Neuronal stem cell (in vitro differentiated cells): ENCODE measurements around the gene THYN1.

ENCODE experiments used
- DNase-seq: peaks from one replicate; pipeline ENCODE4 v3.0.0-alpha.2; 2013; ENCODE audit warnings: low spot score
- H2AFZ ChIP-seq: one replicate; pipeline ENCODE4 v1.6.1; 2013; ENCODE audit warnings: mild to moderate bottlenecking, low read length, inconsistent platforms
- H2AK5ac ChIP-seq: 2 replicates; pipeline ENCODE4 v1.6.1; 2013; ENCODE audit warnings: low read depth, mild to moderate bottlenecking, inconsistent platforms, low read length, moderate library complexity, mixed read lengths
- H2BK120ac ChIP-seq: 2 replicates; pipeline ENCODE4 v1.6.1; 2013; ENCODE audit warnings: low read depth, mild to moderate bottlenecking, inconsistent platforms, low read length, moderate library complexity, mixed read lengths
- H2BK12ac ChIP-seq: one replicate; pipeline ENCODE4 v1.6.1; 2013; ENCODE audit warnings: low read length, inconsistent platforms
- H2BK15ac ChIP-seq: 2 replicates; pipeline ENCODE4 v1.6.1; 2013; ENCODE audit warnings: mild to moderate bottlenecking, low read length, inconsistent platforms, mixed read lengths
- H2BK5ac ChIP-seq: one replicate; pipeline ENCODE4 v1.6.1; 2013; ENCODE audit warnings: inconsistent platforms, mild to moderate bottlenecking, low read length, moderate library complexity
- H3K14ac ChIP-seq: one replicate; pipeline ENCODE4 v1.6.1; 2013; ENCODE audit warnings: low read length, inconsistent platforms
- H3K18ac ChIP-seq: 2 replicates; pipeline ENCODE4 v1.6.1; 2013; ENCODE audit warnings: low read length, inconsistent platforms
- H3K23ac ChIP-seq: 2 replicates; pipeline ENCODE4 v1.6.1; 2013; ENCODE audit warnings: low read depth, mild to moderate bottlenecking, mixed read lengths, low read length, inconsistent platforms; ENCODE audit not compliant: poor library complexity
- H3K27ac ChIP-seq: replicated peaks from 3 replicates; pipeline ENCODE4 v1.5.1; 2013; ENCODE audit warnings: low read length, inconsistent platforms
- H3K27me3 ChIP-seq, 3 experiments: 2 replicates each; pipeline ENCODE4 v1.6.1; 2013; ENCODE audit warnings: low read length in 3 of 3, mild to moderate bottlenecking in 2 of 3, inconsistent platforms in 1 of 3, low read depth in 1 of 3, mixed read lengths in 1 of 3, moderate library complexity in 1 of 3; ENCODE audit not compliant: control insufficient read depth in 3 of 3, insufficient read depth in 3 of 3
- H3K36me3 ChIP-seq, 2 donors: replicated peaks in 1 of 2; 2 replicates each; pipeline ENCODE4 v1.6.1; 2013; ENCODE audit warnings: low read length in 2 of 2; ENCODE audit not compliant: control insufficient read depth in 2 of 2, insufficient read depth in 2 of 2
- H3K4ac ChIP-seq: 2 replicates; pipeline ENCODE4 v1.6.1; 2013; ENCODE audit warnings: inconsistent platforms, mild to moderate bottlenecking, low read length, moderate library complexity
- H3K4me1 ChIP-seq, 2 donors: 1 replicate in 1 of 2; 2 replicates in 1 of 2; pipeline ENCODE4 v1.6.1; 2013; ENCODE audit warnings: low read length in 2 of 2, low read depth in 1 of 2; ENCODE audit not compliant: control insufficient read depth in 2 of 2, insufficient read depth in 1 of 2
- H3K4me2 ChIP-seq: one replicate; pipeline ENCODE4 v1.6.1; 2013; ENCODE audit warnings: mild to moderate bottlenecking, low read length, inconsistent platforms; ENCODE audit not compliant: insufficient read depth, poor library complexity, severe bottlenecking
- H3K4me3 ChIP-seq, 2 donors: 2 replicates each; pipeline ENCODE4 v1.5.1; 2013; ENCODE audit warnings: low read length in 2 of 2, mild to moderate bottlenecking in 2 of 2, inconsistent platforms in 1 of 2, moderate library complexity in 1 of 2
- H3K79me1 ChIP-seq: one replicate; pipeline ENCODE4 v1.6.1; 2013; ENCODE audit warnings: low read depth, mild to moderate bottlenecking, inconsistent platforms, low read length, moderate library complexity
- H3K9ac ChIP-seq: one replicate; pipeline ENCODE4 v1.6.1; 2013; ENCODE audit warnings: mild to moderate bottlenecking, low read depth, low read length, inconsistent platforms; ENCODE audit not compliant: poor library complexity
- H3K9me3 ChIP-seq, 2 donors: replicated peaks in 1 of 2; 2 replicates each; pipeline versions ENCODE3 to v1.6.1; 2013; ENCODE audit warnings: low read length in 2 of 2, mild to moderate bottlenecking in 2 of 2, inconsistent platforms in 1 of 2, low read depth in 1 of 2, mixed read lengths in 1 of 2, moderate library complexity in 1 of 2; ENCODE audit not compliant: control insufficient read depth in 2 of 2, insufficient read depth in 1 of 2
- H4K8ac ChIP-seq: one replicate; pipeline ENCODE4 v1.6.1; 2013; ENCODE audit warnings: low read depth, mild to moderate bottlenecking, inconsistent platforms, low read length, moderate library complexity
- H4K91ac ChIP-seq: one replicate; pipeline ENCODE4 v1.6.1; 2013; ENCODE audit warnings: low read length, low read depth, mild to moderate bottlenecking, inconsistent platforms; ENCODE audit not compliant: poor library complexity
- WGBS, 2 donors: extraction: QIAGEN DNeasy Blood & Tissue Kit; methylation state at CpG; one replicate each; pipeline ENCODE4 v1.1.7; 2013; ENCODE audit warnings: missing lambda C conversion rate in 2 of 2, mixed read lengths in 1 of 2; ENCODE audit not compliant: insufficient read length in 2 of 2, insufficient replicate concordance in 1 of 2; ENCODE audit errors: extremely low coverage in 2 of 2; 5-methylcytosine and 5-hydroxymethylcytosine counted together

THYN1 gene

GRCh38 chr11:134238956-134239355 is 14.2 kb downstream of the THYN1 start:
- no peaks in the 10 kb centered on the region for H3K9me3 ChIP-seq
- no peaks in the 10 kb centered on the region for H3K27me3 ChIP-seq
- no peak overlapping the region for H2AK5ac ChIP-seq
- H2AFZ ChIP-seq, result no peak overlapping the region
- DNase-seq, result no peak
- no peak overlapping the region for H3K4me2 ChIP-seq
- H3K4me3 ChIP-seq, result no peak overlapping the region
- no peak overlapping the region for H3K4ac ChIP-seq
- H4K8ac ChIP-seq, result no peak overlapping the region
- no peak overlapping the region for H3K14ac ChIP-seq
- H4K91ac ChIP-seq, result no peak overlapping the region
- no peak overlapping the region for H2BK120ac ChIP-seq
- H3K36me3 ChIP-seq, result peaks cover 12 to 62% of the 10 kb centered on the region in 2 donors
- no peak overlapping the region for H2BK5ac ChIP-seq
- no peak overlapping the region for H3K27ac ChIP-seq
- no peaks in the 10 kb centered on the region for H3K4me1 ChIP-seq
- no CpG with 5 or more reads among the region's 5 CpGs for WGBS, 2 donors
- no peak overlapping the region for H3K18ac ChIP-seq
- no peak overlapping the region for H3K23ac ChIP-seq
- H3K9ac ChIP-seq, result no peak overlapping the region
- H3K79me1 ChIP-seq, result no peaks in the 10 kb centered on the region
- H2BK15ac ChIP-seq, result no peak overlapping the region
- no peak overlapping the region for H2BK12ac ChIP-seq

GRCh38 chr11:134237557-134237922 is 15.6 kb downstream of the THYN1 start:
- Histone ChIP-seq H3K14ac (no peak overlapping the region), H3K79me1 (no peaks in the 10 kb centered on the region), H3K18ac (no peak overlapping the region), H2BK12ac (no peak overlapping the region), H3K23ac (no peak overlapping the region), H3K9me3 (no peaks in the 10 kb centered on the region), H2AFZ (no peak overlapping the region), H2BK5ac (no peak overlapping the region), H3K4me1 (no peaks in the 10 kb centered on the region), H3K4me3 (no peak overlapping the region), H3K4me2 (no peak overlapping the region), H3K9ac (no peak overlapping the region), H2BK15ac (no peak overlapping the region), H3K36me3 (peaks cover 3 to 48% of the 10 kb centered on the region in 2 donors), H3K4ac (no peak overlapping the region), H4K8ac (no peak overlapping the region), H4K91ac (no peak overlapping the region), H2BK120ac (no peak overlapping the region), H3K27ac (no peak overlapping the region), H3K27me3 (no peaks in the 10 kb centered on the region), H2AK5ac (no peak overlapping the region)
- no CpG with 5 or more reads among the region's 11 CpGs for WGBS, 2 donors
- no peak for DNase-seq

- Histone ChIP-seq H2BK15ac (no peak overlapping the region), H3K4me2 (no peak overlapping the region), H3K4ac (no peak overlapping the region), H3K23ac (no peak overlapping the region), H2AFZ (no peak overlapping the region), H4K91ac (no peak overlapping the region), H3K18ac (no peak overlapping the region), H2AK5ac (no peak overlapping the region), H2BK120ac (no peak overlapping the region), H3K27me3 (no peaks in the 10 kb centered on the region), H2BK5ac (no peak overlapping the region), H2BK12ac (no peak overlapping the region), H3K9ac (no peak overlapping the region), H3K4me1 (no peaks in the 10 kb centered on the region), H3K14ac (no peak overlapping the region), H3K4me3 (no peak overlapping the region), H3K36me3 (peaks cover 3 to 43% of the 10 kb centered on the region in 2 donors), H3K27ac (no peak overlapping the region), H4K8ac (no peak overlapping the region), H3K9me3 (no peaks in the 10 kb centered on the region), H3K79me1 (no peaks in the 10 kb centered on the region)
- whole genome bisulfite sequencing, 2 donors, result no CpG with 5 or more reads among the region's 7 CpGs
- no peak for DNase-seq
Measured at GRCh38 chr11:134236834-134237556, 16.2 kb downstream of the THYN1 start.

GRCh38 chr11:134235399-134235798 is 17.8 kb downstream of the THYN1 start:
- Histone ChIP-seq H3K27ac (no peak overlapping the region), H2BK5ac (no peak overlapping the region), H2AFZ (no peak overlapping the region), H3K18ac (no peak overlapping the region), H3K14ac (no peak overlapping the region), H2AK5ac (no peak overlapping the region), H3K79me1 (peaks cover 2% of the 10 kb centered on the region), H2BK12ac (no peak overlapping the region), H3K9ac (no peak overlapping the region), H4K8ac (no peak overlapping the region), H2BK120ac (no peak overlapping the region), H4K91ac (no peak overlapping the region), H3K4ac (no peak overlapping the region), H3K36me3 (peaks cover 0 to 29% of the 10 kb centered on the region in 2 donors), H3K4me1 (no peaks in the 10 kb centered on the region), H3K4me3 (no peak overlapping the region), H3K4me2 (no peak overlapping the region), H3K9me3 (no peaks in the 10 kb centered on the region), H2BK15ac (no peak overlapping the region), H3K27me3 (no peaks in the 10 kb centered on the region), H3K23ac (no peak overlapping the region)
- DNase-seq, result no peak
- no CpG with 5 or more reads among the region's 3 CpGs for WGBS, 2 donors
